ENCODE results near the gene SLC38A9.

SLC38A9 gene

GRCh38 chr5:55584398-55585205 is 127.5 kb downstream of the SLC38A9 start:
- TF ChIP-seq, protein P1, sequence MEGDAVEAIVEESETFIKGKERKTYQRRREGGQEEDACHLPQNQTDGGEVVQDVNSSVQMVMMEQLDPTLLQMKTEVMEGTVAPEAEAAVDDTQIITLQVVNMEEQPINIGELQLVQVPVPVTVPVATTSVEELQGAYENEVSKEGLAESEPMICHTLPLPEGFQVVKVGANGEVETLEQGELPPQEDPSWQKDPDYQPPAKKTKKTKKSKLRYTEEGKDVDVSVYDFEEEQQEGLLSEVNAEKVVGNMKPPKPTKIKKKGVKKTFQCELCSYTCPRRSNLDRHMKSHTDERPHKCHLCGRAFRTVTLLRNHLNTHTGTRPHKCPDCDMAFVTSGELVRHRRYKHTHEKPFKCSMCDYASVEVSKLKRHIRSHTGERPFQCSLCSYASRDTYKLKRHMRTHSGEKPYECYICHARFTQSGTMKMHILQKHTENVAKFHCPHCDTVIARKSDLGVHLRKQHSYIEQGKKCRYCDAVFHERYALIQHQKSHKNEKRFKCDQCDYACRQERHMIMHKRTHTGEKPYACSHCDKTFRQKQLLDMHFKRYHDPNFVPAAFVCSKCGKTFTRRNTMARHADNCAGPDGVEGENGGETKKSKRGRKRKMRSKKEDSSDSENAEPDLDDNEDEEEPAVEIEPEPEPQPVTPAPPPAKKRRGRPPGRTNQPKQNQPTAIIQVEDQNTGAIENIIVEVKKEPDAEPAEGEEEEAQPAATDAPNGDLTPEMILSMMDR (IDR thresholded peaks at IDR 0.05; ENCODE audit: control insufficient read depth, insufficient read depth, low read depth, low read length, missing control alignments) = no peak
- DNase-seq (ENCODE audit: low read depth) = no peak
- H3K4me3 ChIP-seq (ENCODE audit: control insufficient read depth, low read depth, low read length) = no peak overlapping the region

- no peak for DNase-seq (ENCODE audit: low read depth)
- H3K4me3 ChIP-seq (ENCODE audit: control insufficient read depth, low read depth, low read length) = no peak overlapping the region
- TF ChIP-seq, protein P1 (IDR thresholded peaks at IDR 0.05; ENCODE audit: control insufficient read depth, insufficient read depth, low read depth, low read length, missing control alignments) = no peak
Observed at GRCh38 chr5:55583578-55583977, 128.5 kb downstream of the SLC38A9 start.

GRCh38 chr5:55582256-55582655 is 129.9 kb downstream of the SLC38A9 start:
- no peak for DNase-seq (ENCODE audit: low read depth)
- H3K4me3 ChIP-seq (ENCODE audit: control insufficient read depth, low read depth, low read length) = no peak overlapping the region
- TF ChIP-seq, protein P1 (IDR thresholded peaks at IDR 0.05; ENCODE audit: control insufficient read depth, insufficient read depth, low read depth, low read length, missing control alignments) = no peak

GRCh38 chr5:55580042-55580441 is 132.1 kb downstream of the SLC38A9 start:
- TF ChIP-seq, protein P1 (IDR thresholded peaks at IDR 0.05; ENCODE audit: control insufficient read depth, insufficient read depth, low read depth, low read length, missing control alignments) = no peak
- H3K4me3 ChIP-seq (ENCODE audit: control insufficient read depth, low read depth, low read length) = no peak overlapping the region
- no peak for DNase-seq (ENCODE audit: low read depth)

DNA sequence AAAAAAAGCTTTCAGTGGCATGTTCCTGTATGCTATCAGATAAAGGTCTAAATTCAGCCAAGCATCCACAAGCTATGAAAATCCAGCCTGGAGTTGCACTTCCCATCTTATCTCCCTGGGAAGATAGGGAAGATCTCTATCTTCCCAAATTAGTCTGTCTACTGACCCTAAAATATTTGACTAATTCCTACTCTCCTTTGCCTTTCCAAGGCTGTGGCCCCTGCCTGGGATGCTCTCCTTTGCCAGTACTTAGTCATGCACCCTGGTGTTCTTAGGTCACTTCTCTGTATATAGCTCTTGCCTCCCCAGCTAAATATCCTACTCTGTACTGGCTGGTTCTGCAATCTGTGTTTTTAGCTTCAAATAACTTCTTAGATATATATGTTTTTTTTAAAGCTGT is 133.4 kb downstream of the SLC38A9 start:
- H3K4me3 ChIP-seq (ENCODE audit: control insufficient read depth, low read depth, low read length) = no peak overlapping the region
- TF ChIP-seq, protein P1 (IDR thresholded peaks at IDR 0.05; ENCODE audit: control insufficient read depth, insufficient read depth, low read depth, low read length, missing control alignments) = no peak
- no peak for DNase-seq (ENCODE audit: low read depth)

DNA sequence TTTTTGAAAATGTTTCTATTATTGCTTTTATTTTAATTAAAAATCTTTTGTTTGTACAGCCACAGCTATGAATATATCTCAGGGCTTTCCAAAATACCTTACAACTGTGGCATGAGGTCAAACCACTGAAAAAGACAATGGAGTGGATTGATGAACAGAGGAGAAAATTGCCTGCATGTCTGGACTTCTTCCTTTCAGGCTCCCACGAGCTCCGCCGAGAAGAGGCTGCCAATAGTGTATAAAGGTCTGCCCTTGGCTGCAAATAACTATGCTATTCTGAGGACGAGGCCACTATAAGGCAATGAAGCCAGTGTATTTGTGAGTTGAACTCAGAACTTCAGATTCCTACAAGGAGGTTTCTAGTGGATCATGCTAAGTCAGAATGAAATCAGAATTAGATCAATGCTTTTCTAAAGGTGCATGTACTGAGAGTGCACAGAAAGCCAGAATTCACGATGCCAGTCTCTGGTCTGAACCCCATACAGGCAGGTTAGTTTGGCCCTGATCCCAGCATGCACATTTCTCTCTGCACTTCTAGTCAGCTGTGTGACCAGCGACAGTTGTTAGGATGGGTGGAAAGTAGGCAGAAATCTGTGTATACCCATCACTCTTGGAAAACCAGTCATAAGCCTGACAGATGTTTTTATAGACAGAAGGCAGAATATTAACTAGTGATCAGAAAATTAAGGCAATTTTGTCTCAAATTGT is 134.6 kb downstream of the SLC38A9 start:
- H3K4me3 ChIP-seq (ENCODE audit: control insufficient read depth, low read depth, low read length) = no peak overlapping the region
- no peak for DNase-seq (ENCODE audit: low read depth)
- TF ChIP-seq, protein P1 (IDR thresholded peaks at IDR 0.05; ENCODE audit: control insufficient read depth, insufficient read depth, low read depth, low read length, missing control alignments) = no peak
